GM21529 (cell line): ENCODE results near the gene SPPL2C.

Experiments used
- ATAC-seq: cut with Tn5 transposase; IDR thresholded peaks from one replicate; pipeline ENCODE4 v1.9.1; 2021; ENCODE audit not compliant: unreplicated experiment

The SPPL2C gene

DNA sequence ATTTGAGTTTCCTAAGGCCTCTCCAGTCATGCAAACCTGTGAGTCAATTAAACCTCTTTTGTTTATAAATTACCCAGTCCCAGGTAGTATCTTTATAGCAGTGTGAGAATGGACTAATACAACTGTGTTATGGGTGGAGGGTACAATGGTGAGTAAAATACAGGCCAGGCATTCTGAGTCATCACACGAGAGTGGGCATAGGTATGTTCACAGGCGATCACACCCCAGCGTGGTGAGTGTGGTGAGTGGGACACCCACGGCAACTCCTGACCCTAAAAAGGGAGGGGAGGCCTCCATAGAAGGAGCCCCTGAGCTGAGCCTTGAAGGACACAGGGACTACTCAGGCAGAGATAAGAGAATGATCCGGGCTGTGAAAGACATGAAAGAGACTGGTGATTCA is 27.0 kb downstream of the SPPL2C start:
- ATAC-seq, result no peak

- ATAC-seq, result no peak
Measured at GRCh38 chr17:45873728-45874127, 29.0 kb downstream of the SPPL2C start.

DNA sequence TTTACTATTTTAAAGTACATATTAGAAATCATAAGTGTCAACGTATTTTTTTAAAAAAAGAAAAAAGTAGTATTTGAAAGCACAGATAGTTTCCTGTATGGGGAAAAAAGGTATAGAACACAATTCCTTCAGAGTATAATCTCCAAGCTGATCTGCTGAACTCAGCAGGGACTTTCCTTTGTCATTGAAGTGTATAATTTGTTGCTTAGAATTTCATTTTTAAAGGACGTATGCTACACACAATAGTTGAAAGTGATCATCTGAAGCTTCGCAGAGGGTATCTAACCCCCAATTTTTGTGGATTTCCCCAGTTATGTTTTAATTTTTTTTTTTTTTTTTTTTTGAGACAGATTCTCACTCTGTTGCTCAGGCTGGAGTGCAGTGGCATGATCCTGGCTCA is 29.5 kb downstream of the SPPL2C start:
- ATAC-seq, result no peak

- no peak for ATAC-seq
Measured at GRCh38 chr17:45876539-45876938, 31.9 kb downstream of the SPPL2C start.

DNA sequence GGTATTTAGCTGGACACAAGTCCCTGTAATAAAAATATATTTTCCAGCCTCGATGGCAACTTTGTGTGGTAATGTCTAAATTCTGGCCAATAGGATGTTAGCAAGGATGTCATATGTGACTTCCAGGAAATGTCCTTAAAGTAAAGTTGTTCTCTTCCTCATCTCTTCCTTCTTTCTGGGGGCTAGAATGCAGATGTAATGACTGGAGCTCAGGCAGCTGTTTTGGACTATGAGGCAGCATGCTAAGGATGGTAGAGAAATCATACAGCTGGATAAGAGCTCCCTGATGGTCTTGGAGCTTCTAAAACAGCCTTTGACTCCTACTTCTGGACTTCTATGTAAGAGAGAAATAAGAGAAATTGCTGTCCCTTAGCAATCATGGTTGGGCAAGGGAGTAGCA is 32.8 kb downstream of the SPPL2C start:
- ATAC-seq, result no peak

DNA sequence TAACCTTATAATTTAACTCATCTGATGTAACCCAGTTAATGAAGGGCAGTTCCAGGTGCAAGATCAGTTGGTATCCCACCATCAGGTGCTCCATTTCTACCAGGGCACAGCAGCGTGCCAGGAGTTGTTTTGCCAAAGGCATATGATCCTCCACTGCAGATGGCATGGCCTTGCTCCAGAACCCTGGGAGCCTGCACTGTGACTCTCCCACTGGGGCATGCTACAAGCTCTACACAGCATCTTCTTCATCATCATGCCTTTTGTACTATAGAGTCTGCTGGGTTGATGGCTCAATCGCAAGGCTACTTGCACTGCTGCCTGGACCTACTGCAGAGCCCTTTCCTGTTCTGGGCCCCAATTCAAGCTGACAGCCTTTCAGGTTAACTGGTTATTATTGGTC is 38.4 kb downstream of the SPPL2C start:
- ATAC-seq, result no peak

GRCh38 chr17:45886852-45887251 is 42.2 kb downstream of the SPPL2C start:
- ATAC-seq, result no peak

- no peak for ATAC-seq
Measured at GRCh38 chr17:45888392-45888791, 43.7 kb downstream of the SPPL2C start.

DNA sequence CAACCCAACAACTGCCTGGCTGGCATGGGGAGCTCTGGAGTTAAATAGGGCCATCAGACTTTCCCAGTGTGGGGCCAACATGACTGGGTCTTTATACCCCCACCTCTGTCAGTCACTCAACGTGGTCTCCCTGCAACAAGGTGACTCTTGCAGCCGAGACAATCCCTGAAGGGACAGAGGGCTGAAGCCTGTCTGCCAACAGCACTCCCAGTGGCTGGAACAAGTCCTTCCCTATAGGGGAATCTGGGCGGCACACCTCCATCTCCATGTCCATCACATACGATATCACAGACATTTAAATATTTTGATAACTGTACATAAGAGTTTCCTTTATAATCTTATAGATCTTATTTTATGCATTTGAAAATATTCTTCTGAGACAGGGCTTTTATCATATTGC is 44.9 kb downstream of the SPPL2C start:
- ATAC-seq, result no peak

DNA sequence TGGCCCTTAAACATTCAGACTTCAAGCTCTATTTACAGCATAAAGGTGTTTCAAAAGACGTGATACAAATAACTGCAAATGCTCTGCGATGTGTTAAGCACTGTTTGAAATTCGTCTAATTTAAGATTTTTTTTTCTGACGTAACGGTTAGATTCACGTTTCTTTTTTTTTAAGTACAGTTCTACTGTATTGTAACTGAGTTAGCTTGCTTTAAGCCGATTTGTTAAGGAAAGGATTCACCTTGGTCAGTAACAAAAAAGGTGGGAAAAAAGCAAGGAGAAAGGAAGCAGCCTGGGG is 49.0 kb downstream of the SPPL2C start:
- no peak for ATAC-seq

DNA sequence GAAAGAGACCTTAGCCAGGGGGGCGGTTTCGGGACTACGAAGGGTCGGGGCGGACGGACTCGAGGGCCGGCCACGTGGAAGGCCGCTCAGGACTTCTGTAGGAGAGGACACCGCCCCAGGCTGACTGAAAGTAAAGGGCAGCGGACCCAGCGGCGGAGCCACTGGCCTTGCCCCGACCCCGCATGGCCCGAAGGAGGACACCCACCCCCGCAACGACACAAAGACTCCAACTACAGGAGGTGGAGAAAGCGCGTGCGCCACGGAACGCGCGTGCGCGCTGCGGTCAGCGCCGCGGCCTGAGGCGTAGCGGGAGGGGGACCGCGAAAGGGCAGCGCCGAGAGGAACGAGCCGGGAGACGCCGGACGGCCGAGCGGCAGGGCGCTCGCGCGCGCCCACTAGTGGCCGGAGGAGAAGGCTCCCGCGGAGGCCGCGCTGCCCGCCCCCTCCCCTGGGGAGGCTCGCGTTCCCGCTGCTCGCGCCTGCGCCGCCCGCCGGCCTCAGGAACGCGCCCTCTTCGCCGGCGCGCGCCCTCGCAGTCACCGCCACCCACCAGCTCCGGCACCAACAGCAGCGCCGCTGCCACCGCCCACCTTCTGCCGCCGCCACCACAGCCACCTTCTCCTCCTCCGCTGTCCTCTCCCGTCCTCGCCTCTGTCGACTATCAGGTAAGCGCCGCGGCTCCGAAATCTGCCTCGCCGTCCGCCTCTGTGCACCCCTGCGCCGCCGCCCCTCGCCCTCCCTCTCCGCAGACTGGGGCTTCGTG is 49.5 kb downstream of the SPPL2C start, which contains the start of gene MAPT:
MAPT (plus strand) TSS at position 533 of the 763 bp plus-strand sequence. CDS start 67,784 bp downstream, outside the sequence.
- peak; percentile 65 for ATAC-seq

GRCh38 chr17:45895304-45895968 is 50.8 kb downstream of the SPPL2C start:
- no peak for ATAC-seq

DNA sequence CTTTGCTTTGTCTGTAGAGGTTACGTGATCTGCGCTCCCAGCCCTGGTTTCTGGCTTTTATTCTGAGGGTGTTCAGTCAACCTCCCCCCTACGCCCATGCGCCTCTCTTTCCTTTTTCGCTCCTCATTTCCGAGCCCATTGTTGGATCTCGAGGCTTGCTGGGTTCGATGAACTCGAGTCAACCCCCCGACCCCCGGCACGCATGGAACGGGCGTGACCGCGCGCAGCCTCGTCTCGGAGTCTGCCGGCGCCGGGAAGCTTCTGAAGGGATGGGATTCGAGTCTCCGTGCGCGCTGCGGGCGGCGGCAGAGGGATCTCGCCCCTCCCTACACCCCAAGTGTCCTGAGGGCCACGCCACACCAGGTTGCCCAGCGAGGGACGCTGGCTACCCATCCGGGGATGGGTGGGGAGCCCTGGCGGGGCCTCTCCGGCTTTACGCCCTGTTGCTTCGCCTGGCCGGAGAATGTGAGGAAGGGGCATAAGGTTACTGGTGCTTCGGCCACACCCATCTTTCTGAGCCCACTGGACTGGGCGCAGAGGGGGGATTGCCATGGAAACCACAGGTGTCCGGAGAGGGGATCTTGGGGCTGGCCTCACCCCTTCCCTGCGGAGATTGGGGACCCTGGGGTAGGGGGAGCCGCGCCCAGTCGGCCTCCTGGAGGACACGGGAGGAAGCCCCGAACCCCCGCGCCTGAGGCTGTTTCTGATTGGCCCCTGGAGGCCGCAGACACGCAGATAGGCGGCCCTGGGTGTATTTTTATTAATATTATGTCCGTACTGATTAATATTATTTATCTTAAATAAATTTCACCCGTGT is 51.5 kb downstream of the SPPL2C start:
- no peak for ATAC-seq
